GM12878 (cell line): ENCODE results near the gene PCNP.
"Not testable (repeated sequence)": the region's sequence is repeated elsewhere in the genome, so short reads cannot be mapped to it uniquely, and the experiment has no call there.

ENCODE experiments used
- BCL11A ChIP-seq: IDR thresholded peaks from 2 replicates; pipeline ENCODE4 v1.6.1; 2011; ENCODE audit warnings: low read depth, low read length
- BHLHE40 ChIP-seq, 2 experiments: fragments of 450-650 bp in 1 of 2; IDR thresholded peaks; 2 replicates each; pipeline ENCODE4 v1.6.1; 2011 to 2017; ENCODE audit warnings: low read depth in 2 of 2, borderline replicate concordance in 1 of 2, improper control_type of control experiment in 1 of 2, low read length in 1 of 2, mild to moderate bottlenecking in 1 of 2
- CBFB ChIP-seq: IDR thresholded peaks from 2 replicates; pipeline ENCODE4 v1.6.1; 2016; ENCODE audit warnings: antibody characterized with exemption, low read depth
- CHD2 ChIP-seq: IDR thresholded peaks from 2 replicates; pipeline ENCODE4 v1.6.1; 2011; ENCODE audit warnings: low read depth, low read length, improper control_type of control experiment, borderline replicate concordance
- CTCF ChIP-seq, 3 experiments: IDR thresholded peaks in 2 of 3; conservative IDR thresholded peaks in 1 of 3; 2 replicates each; pipeline ENCODE4 v1.5.1; 2011; ENCODE audit warnings: low read depth in 3 of 3, low read length in 3 of 3, mild to moderate bottlenecking in 3 of 3, control low read depth in 2 of 3, moderate library complexity in 2 of 3, inconsistent platforms in 1 of 3, mixed read lengths in 1 of 3; ENCODE audit not compliant: control insufficient read depth in 2 of 3, insufficient read depth in 1 of 3; ENCODE audit errors: extremely low read depth in 1 of 3
- GABPA ChIP-seq: IDR thresholded peaks from 2 replicates; pipeline ENCODE4 v1.6.1; 2014; ENCODE audit warnings: antibody characterized with exemption, low read depth, mild to moderate bottlenecking, inconsistent platforms
- MAX ChIP-seq: IDR thresholded peaks from 2 replicates; pipeline ENCODE4 v1.6.1; 2012; ENCODE audit warnings: low read depth, low read length, improper control_type of control experiment
- NR2C2 ChIP-seq: IDR thresholded peaks from 2 replicates; pipeline ENCODE4 v1.6.1; 2011; ENCODE audit warnings: borderline replicate concordance, low read depth; ENCODE audit not compliant: control insufficient read depth, insufficient read length
- ZSCAN29 ChIP-seq: fragments of 450-650 bp; IDR thresholded peaks from 2 replicates; pipeline ENCODE4 v1.6.1; 2017; ENCODE audit warnings: mild to moderate bottlenecking, moderate library complexity

- TF ChIP-seq NR2C2; CTCF (IDR thresholded peaks at IDR 0.05 in 2 of 3, conservative IDR thresholded peaks at IDR 0.05 in 1 of 3; ENCODE audit: control insufficient read depth in 2 of 3, extremely low read depth in 1 of 3, insufficient read depth in 1 of 3, low read depth in 3 of 3, low read length in 3 of 3); MAX; CHD2; ZSCAN29; BHLHE40 (IDR thresholded peaks at IDR 0.05; ENCODE audit: borderline replicate concordance in 1 of 2, low read depth in 2 of 2, low read length in 1 of 2); CBFB; GABPA; BCL11A: not testable (repeated sequence)
Measured at GRCh38 chr3:101641397-101642115, 67.6 kb downstream of the PCNP start.
